NCI-H2171 (cell line): ENCODE results near the gene ILKAP.

Experiments
- DNase-seq: peaks from one replicate; lab custom pipeline; 2025; lab: John Stamatoyannopoulos, UW

ILKAP gene

GRCh38 chr2:238124488-238125126 is 78.9 kb downstream of the ILKAP start:
- no peak for DNase-seq

- no peak for DNase-seq
Measured at GRCh38 chr2:238123991-238124470, 79.5 kb downstream of the ILKAP start.

GRCh38 chr2:238123218-238123971 is 80.1 kb downstream of the ILKAP start:
- no peak for DNase-seq

GRCh38 chr2:238122287-238123217 is 80.9 kb downstream of the ILKAP start:
- no peak for DNase-seq

- DNase-seq: no peak
Measured at GRCh38 chr2:238121511-238122286, 81.8 kb downstream of the ILKAP start.

GRCh38 chr2:238120463-238121298 is 82.8 kb downstream of the ILKAP start:
- DNase-seq: no peak
